ENCODE data around the gene MRI1. TPM values are rescaled to one million over a fixed set of nuclear protein-coding genes. Genes with fewer than 3 reads are reported as not detected.

Gene MRI1
- polyA plus RNA-seq, 1 donor (not counting 4 experiments of a cell fraction or from before 2014, with no cell fraction given) = 22.8 TPM

- no peak overlapping the region for H3K9ac ChIP-seq (ENCODE audit: control insufficient read depth, extremely low read depth, insufficient read depth, low read length)
- peaks cover 13% of the 10 kb centered on the region for H3K4me1 ChIP-seq (ENCODE audit: control insufficient read depth, extremely low read depth, insufficient read depth, low read length)
- H3K27ac ChIP-seq (ENCODE audit: control insufficient read depth, insufficient read depth, low read length) = no peak overlapping the region
- no peaks in the 10 kb centered on the region for H3K27me3 ChIP-seq (ENCODE audit: control insufficient read depth, extremely low read depth, insufficient read depth, low read length)
- DNase-seq (ENCODE audit: low read depth, low spot score) = no peak
- no peaks in the 10 kb centered on the region for H3K9me1 ChIP-seq (ENCODE audit: control insufficient read depth, extremely low read depth, insufficient read depth, low read length)
- FAIRE-seq = no peak
- no peaks in the 10 kb centered on the region for H3K9me3 ChIP-seq (ENCODE audit: control insufficient read depth, low read depth, low read length)
- no peak overlapping the region for H2AFZ ChIP-seq (ENCODE audit: control insufficient read depth, low read length)
- dilution Hi-C loops (cut with MboI; ENCODE audit: extremely low pct_ligation_motif_present, low sequenced_read_pairs) = no loop called here
- no peak overlapping the region for H3K4me2 ChIP-seq (ENCODE audit: control insufficient read depth, extremely low read depth, insufficient read depth, low read depth, low read length)
- H3K4me3 ChIP-seq (ENCODE audit: control insufficient read depth in 2 of 3, extremely low read depth in 1 of 3, insufficient read depth in 2 of 3, low read depth in 1 of 3, low read length in 3 of 3) = no peak overlapping the region
- H4K20me1 ChIP-seq (ENCODE audit: control insufficient read depth, extremely low read depth, insufficient read depth, low read length) = no peaks in the 10 kb centered on the region
- peaks cover 4% of the 10 kb centered on the region for H3K79me2 ChIP-seq (ENCODE audit: control insufficient read depth, insufficient read depth, low read length)
- peaks cover 17 to 21% of the 10 kb centered on the region in 2 experiments for H3K36me3 ChIP-seq (ENCODE audit: control insufficient read depth in 2 of 2, extremely low read depth in 1 of 2, insufficient read depth in 2 of 2, low read length in 2 of 2)
- TF ChIP-seq EZH2 (IDR thresholded peaks at IDR 0.05; ENCODE audit: low read length) = no peak
Measured at GRCh38 chr19:13781547-13781946, 17.2 kb downstream of the MRI1 start.

DNA sequence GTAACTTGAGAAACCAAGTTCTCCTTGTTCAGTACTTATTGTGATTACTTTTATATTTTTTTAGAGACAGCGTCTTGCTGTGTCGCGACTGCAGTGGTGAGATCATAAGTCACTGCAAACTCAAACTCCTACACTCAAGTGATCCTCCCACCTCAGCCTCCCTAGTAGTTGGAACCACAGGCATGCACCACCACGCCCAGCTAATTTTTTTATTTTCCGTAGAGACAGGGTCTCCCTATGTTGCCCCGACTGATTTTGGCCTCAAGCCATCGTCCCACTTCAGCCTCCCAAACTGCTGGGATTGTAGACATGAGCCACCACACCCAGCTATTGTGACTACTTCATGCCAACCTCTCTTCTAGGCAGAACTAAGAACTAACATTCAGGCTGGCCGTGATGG, 18.2 kb downstream of the MRI1 start:
- no peak for FAIRE-seq
- no peak overlapping the region for H3K27ac ChIP-seq (ENCODE audit: control insufficient read depth, insufficient read depth, low read length)
- H3K36me3 ChIP-seq (ENCODE audit: control insufficient read depth in 2 of 2, extremely low read depth in 1 of 2, insufficient read depth in 2 of 2, low read length in 2 of 2) = peaks cover 15 to 20% of the 10 kb centered on the region in 2 experiments

More for the DNA sequence above, 18.2 kb downstream of the MRI1 start:
- Histone ChIP-seq H3K9me1 (ENCODE audit: control insufficient read depth, extremely low read depth, insufficient read depth, low read length) (no peaks in the 10 kb centered on the region), H3K4me1 (ENCODE audit: control insufficient read depth, extremely low read depth, insufficient read depth, low read length) (peaks cover 18% of the 10 kb centered on the region), H2AFZ (ENCODE audit: control insufficient read depth, low read length) (no peak overlapping the region), H3K79me2 (ENCODE audit: control insufficient read depth, insufficient read depth, low read length) (no peaks in the 10 kb centered on the region), H3K4me3 (ENCODE audit: control insufficient read depth in 2 of 3, extremely low read depth in 1 of 3, insufficient read depth in 2 of 3, low read depth in 1 of 3, low read length in 3 of 3) (no peak overlapping the region), H3K4me2 (ENCODE audit: control insufficient read depth, extremely low read depth, insufficient read depth, low read depth, low read length) (no peak overlapping the region), H4K20me1 (ENCODE audit: control insufficient read depth, extremely low read depth, insufficient read depth, low read length) (no peaks in the 10 kb centered on the region), H3K9me3 (ENCODE audit: control insufficient read depth, low read depth, low read length) (no peaks in the 10 kb centered on the region), H3K9ac (ENCODE audit: control insufficient read depth, extremely low read depth, insufficient read depth, low read length) (no peak overlapping the region), H3K27me3 (ENCODE audit: control insufficient read depth, extremely low read depth, insufficient read depth, low read length) (no peaks in the 10 kb centered on the region)
- no peak for DNase-seq (ENCODE audit: low read depth, low spot score)
- dilution Hi-C loops (cut with MboI; ENCODE audit: extremely low pct_ligation_motif_present, low sequenced_read_pairs) = no loop called here
- TF ChIP-seq EZH2 (IDR thresholded peaks at IDR 0.05; ENCODE audit: low read length) (no peak), CTCF (optimal IDR thresholded peaks at IDR 0.05 in 1 of 3, IDR thresholded peaks at IDR 0.05 in 1 of 3, conservative IDR thresholded peaks at IDR 0.05 in 1 of 3; ENCODE audit: extremely low read depth in 1 of 3, insufficient read depth in 2 of 3, low read length in 3 of 3) (no peak)

All from keratinocyte (primary cell).